GM12892 (cell line): ENCODE data around the gene MELTF.

Experiments used
- POLR2A ChIP-seq: IDR thresholded peaks from 2 replicates; pipeline ENCODE4 v1.6.1; 2011; ENCODE audit warnings: low read depth, low read length, control low read depth
- POLR2AphosphoS5 ChIP-seq: IDR thresholded peaks from 2 replicates; pipeline ENCODE4 v1.6.1; 2011; ENCODE audit warnings: low read depth, low read length, control low read depth
- TAF1 ChIP-seq: IDR thresholded peaks from 2 replicates; pipeline ENCODE4 v1.6.1; 2011; ENCODE audit warnings: low read depth, mild to moderate bottlenecking, control low read depth, low read length, borderline replicate concordance

- no peak; the same call in 1 of the 2 replicates for TF ChIP-seq POLR2A
- TF ChIP-seq TAF1 = no peak
- TF ChIP-seq POLR2AphosphoS5 = no peak; the same call in 1 of the 2 replicates
Observed at GRCh38 chr3:197021231-197021630, 8.4 kb downstream of the MELTF start.
